HEK293T (cell line): ENCODE measurements around the gene LRP1-AS.
"Not testable (repeated sequence)": the region's sequence is repeated elsewhere in the genome, so short reads cannot be mapped to it uniquely, and the experiment has no call there.

Experiments used
- CTCF ChIA-PET: fragments of 350-600 bp; formaldehyde crosslinking; extraction: SDS; loops from one replicate; lab custom pipeline; 2021; ENCODE audit warnings: antibody characterized with exemption, inconsistent platforms; lab: Yijun Ruan, JAX
- POLR2A ChIA-PET: fragments of 350-600 bp; formaldehyde crosslinking; extraction: SDS; loops from one replicate; lab custom pipeline; 2020; ENCODE audit warnings: antibody characterized with exemption, inconsistent platforms; lab: Yijun Ruan, JAX
- DNase-seq: peaks from one replicate; pipeline ENCODE4 v3.0.0; 2012; ENCODE audit warnings: mixed read lengths; ENCODE audit errors: extremely low spot score
- ARNT ChIP-seq: fragments of 450-650 bp; IDR thresholded peaks from 2 replicates; pipeline ENCODE4 v1.6.1; 2017; ENCODE audit warnings: mild to moderate bottlenecking
- BHLHE40 ChIP-seq: fragments of 450-650 bp; IDR thresholded peaks from 2 replicates; pipeline ENCODE4 v1.6.1; 2016; ENCODE audit warnings: mild to moderate bottlenecking, moderate library complexity, borderline replicate concordance
- CTBP1 ChIP-seq: fragments of 450-650 bp; IDR thresholded peaks from 2 replicates; pipeline ENCODE4 v1.6.1; 2016; ENCODE audit warnings: borderline replicate concordance
- ELF4 ChIP-seq: fragments of 450-650 bp; IDR thresholded peaks from 2 replicates; pipeline ENCODE4 v1.6.1; 2017; ENCODE audit warnings: antibody characterized with exemption
- FOXA1 ChIP-seq: fragments of 450-650 bp; IDR thresholded peaks from 2 replicates; pipeline ENCODE4 v1.6.1; 2016; ENCODE audit warnings: mild to moderate bottlenecking
- FOXK2 ChIP-seq: fragments of 450-650 bp; IDR thresholded peaks from 2 replicates; pipeline ENCODE4 v1.6.1; 2016; ENCODE audit warnings: mild to moderate bottlenecking
- FOXM1 ChIP-seq: fragments of 450-650 bp; IDR thresholded peaks from 2 replicates; pipeline ENCODE4 v1.6.1; 2017; ENCODE audit warnings: mild to moderate bottlenecking, borderline replicate concordance
- HDGF ChIP-seq: fragments of 450-650 bp; IDR thresholded peaks from 2 replicates; pipeline ENCODE4 v1.6.1; 2017; ENCODE audit warnings: antibody characterized with exemption, borderline replicate concordance
- L3MBTL2 ChIP-seq: fragments of 450-650 bp; conservative IDR thresholded peaks from 2 replicates; pipeline ENCODE4 v1.6.1; 2016; ENCODE audit warnings: mild to moderate bottlenecking
- LEF1 ChIP-seq: fragments of 450-650 bp; IDR thresholded peaks from 2 replicates; pipeline ENCODE4 v1.6.1; 2017; ENCODE audit warnings: mild to moderate bottlenecking, borderline replicate concordance
- NFRKB ChIP-seq: fragments of 450-650 bp; IDR thresholded peaks from 2 replicates; pipeline ENCODE4 v1.6.1; 2016; ENCODE audit warnings: mild to moderate bottlenecking, moderate library complexity
- SP1 ChIP-seq: fragments of 450-650 bp; IDR thresholded peaks from 2 replicates; pipeline ENCODE4 v1.6.1; 2017
- SUZ12 ChIP-seq: fragments of 450-650 bp; IDR thresholded peaks from 2 replicates; pipeline ENCODE4 v1.6.1; 2016; ENCODE audit warnings: mild to moderate bottlenecking
- TARDBP ChIP-seq: fragments of 450-650 bp; IDR thresholded peaks from 2 replicates; pipeline ENCODE4 v1.6.1; 2016
- ZNF384 ChIP-seq: fragments of 450-650 bp; IDR thresholded peaks from 2 replicates; pipeline ENCODE4 v1.6.1; 2016
- TF ChIP-seq, protein P1 (sequence below): fragments of 450-650 bp; IDR thresholded peaks from 2 replicates; pipeline ENCODE4 v1.6.1; 2016

LRP1-AS gene

DNA sequence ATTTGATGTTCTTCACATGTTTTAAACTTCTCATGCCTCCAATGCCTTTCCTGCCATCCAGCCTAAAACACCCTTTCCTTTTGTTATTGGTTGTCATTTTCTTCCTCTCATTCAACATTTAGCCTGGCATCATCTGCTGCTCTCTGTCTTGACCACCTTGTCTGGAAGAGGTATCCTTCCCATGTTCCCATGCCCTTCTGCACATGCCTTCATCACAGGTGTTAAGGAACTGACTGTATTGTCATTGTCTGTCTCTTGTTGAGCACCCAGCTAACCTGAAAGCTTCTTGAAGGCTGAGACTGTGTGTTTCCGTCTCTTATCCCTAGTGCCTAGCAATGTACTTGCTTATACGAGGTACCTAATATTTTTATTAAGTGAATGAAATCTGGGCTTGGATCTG, 23.6 kb downstream of the LRP1-AS start:
- CTCF ChIA-PET: interaction anchor here (0.7 to 3.1 kb wide), 14 partner anchors 8 to 135 kb away, joined by 3 to 19 read pairs (median 4); partner anchors contain the start of gene STAT6
- POLR2A ChIA-PET: interaction anchor here (0.7 to 1.0 kb wide), 2 partner anchors 11 to 13 kb away, joined by 3 to 4 read pairs; partner anchors contain the start of gene STAT6
- TF ChIP-seq L3MBTL2 (no peak), FOXA1 (no peak), SP1 (no peak), TARDBP (no peak), FOXM1 (no peak)
- DNase-seq: no peak

DNA sequence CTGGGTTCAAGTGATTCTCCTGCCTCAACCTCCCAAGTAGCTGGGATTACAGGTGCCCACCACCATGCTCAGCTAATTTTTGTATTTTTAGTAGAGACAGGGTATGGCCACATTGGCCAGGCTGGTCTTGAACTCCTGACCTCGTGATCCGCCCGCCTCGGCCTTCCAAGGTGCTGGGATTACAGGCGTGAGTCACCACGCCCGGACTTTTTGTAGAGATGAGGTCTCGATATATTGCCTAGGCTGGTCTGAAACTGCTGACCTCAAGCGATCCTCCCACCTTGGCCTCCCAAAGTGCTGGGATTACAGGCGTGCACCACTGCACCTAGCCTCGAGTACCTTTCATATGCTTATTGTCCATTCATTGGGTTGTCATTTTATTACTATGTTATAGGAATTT, 26.7 kb downstream of the LRP1-AS start:
- DNase-seq: not testable (repeated sequence)
- POLR2A ChIA-PET: interaction anchor here (1.1 kb wide), 1 partner anchor 9 kb away, joined by 4 read pairs; no protein-coding TSS in a partner anchor
- CTCF ChIA-PET: interaction anchor here (0.8 to 3.1 kb wide), 3 partner anchors 9 to 62 kb away, joined by 3 to 17 read pairs (median 3); partner anchors contain the start of gene STAT6

DNA sequence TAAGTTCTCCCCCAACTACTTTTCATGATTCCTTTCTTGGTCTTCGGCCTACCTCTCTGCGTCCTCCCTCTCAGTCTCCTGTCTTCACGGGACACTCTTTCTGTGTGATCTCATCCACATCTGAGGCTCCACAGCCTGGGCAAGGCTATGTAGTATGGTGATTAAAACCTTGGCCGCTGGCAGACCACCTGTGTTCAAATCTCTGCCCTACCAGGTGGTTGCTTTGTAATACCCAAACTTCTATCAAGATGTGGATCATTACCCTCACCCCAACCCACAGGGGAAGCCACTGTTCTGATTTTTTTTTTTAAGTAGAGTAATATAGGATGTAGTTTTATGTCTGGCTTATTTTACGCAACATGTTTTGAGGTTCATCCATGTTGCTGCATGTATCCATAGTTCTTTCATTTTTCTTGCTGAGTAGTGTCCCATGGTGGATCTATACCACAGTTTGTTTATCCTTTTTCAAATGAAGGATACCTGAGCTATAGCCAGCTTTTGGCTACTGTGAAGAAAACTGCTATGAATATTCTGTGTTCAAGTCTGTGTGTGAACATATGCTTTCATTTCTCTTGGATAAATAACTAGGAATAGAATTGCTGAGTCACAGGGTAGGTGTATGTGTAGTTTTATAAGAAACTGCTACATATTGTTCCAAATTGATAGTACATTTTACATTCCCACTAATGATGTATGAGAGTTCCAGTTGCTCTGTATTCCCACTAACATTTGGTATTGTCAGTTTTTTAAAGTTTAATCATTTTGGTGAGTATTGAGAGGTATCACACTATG, 27.9 kb downstream of the LRP1-AS start:
- TF ChIP-seq FOXA1 (no peak), ZNF384 (no peak), TARDBP (no peak), ELF4 (no peak), ARNT (no peak), CTBP1 (no peak)
- TF ChIP-seq, protein P1, sequence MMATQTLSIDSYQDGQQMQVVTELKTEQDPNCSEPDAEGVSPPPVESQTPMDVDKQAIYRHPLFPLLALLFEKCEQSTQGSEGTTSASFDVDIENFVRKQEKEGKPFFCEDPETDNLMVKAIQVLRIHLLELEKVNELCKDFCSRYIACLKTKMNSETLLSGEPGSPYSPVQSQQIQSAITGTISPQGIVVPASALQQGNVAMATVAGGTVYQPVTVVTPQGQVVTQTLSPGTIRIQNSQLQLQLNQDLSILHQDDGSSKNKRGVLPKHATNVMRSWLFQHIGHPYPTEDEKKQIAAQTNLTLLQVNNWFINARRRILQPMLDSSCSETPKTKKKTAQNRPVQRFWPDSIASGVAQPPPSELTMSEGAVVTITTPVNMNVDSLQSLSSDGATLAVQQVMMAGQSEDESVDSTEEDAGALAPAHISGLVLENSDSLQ: no peak
- no peak for DNase-seq
- CTCF ChIA-PET: interaction anchor here (3.1 kb wide), 1 partner anchor 8 kb away, joined by 17 read pairs; the partner anchor contains the start of gene STAT6
- POLR2A ChIA-PET: no interaction called here

DNA sequence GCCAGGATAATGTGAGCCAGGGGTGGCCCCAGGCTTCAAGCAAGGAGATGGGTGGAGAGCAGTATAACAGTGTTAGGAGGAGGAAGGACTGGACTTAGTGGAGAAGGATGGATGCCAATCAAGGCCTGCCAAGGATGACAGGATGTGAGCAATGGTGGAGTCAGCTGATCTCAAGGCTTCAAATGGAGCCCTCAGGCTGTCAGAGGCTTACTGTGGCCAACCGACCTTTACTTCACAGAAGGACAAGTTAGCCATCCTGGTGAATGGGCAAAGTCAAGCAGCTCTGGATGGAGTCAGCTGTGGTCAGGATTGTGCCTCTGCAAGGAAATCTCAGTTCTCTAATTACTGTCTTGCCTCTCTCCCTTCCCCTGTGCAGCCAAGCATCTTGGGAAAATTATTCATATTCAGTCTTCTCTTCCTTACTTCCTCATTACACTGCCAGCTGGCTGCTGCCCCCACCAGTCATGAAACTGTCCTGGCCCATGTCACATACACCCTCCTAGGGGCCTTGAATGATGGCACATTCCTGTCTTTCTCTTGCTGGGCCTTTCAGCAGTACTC, 28.6 kb downstream of the LRP1-AS start:
- ChIA-PET POLR2A (no interaction called here), CTCF (no interaction called here)
- TF ChIP-seq FOXM1: no peak
- no peak for TF ChIP-seq TARDBP
- no peak for DNase-seq

DNA sequence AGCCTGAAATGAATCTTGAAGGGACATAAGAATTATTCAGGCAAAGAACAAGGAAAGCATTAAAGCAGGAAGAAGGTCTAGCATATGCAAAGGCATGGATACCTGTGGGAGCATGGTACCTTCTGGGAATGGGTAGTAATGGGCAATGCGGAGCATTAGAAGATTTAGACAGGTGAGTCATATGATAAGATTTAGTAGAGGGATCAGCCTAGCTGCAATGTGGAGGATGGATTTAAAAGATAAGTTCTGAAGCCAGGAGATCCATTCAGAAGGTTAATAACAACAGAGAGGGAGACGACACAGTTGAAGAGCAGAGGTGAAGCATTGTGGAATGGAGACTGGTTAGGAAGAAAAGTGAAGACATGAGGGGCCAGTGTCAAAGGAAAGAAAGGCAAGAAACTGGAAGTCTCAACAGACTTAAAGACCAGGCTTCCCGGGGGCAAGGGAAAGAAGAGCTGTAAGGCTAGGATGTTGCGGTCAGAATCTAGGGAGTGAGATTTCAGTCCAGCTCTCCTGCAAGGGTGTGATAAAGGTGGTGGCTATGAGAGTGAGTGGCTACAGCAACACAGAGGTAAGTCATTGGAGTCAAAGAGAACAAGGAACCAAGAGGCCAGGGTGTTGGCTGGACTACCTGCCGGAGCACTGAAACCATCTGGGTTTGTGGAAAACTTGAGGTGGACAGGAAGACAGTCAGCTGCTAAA, 30.7 kb downstream of the LRP1-AS start:
- CTCF ChIA-PET: interaction anchor here (1.3 kb wide), 1 partner anchor 8 kb away, joined by 7 read pairs; no protein-coding TSS in a partner anchor
- POLR2A ChIA-PET: no interaction called here

DNA sequence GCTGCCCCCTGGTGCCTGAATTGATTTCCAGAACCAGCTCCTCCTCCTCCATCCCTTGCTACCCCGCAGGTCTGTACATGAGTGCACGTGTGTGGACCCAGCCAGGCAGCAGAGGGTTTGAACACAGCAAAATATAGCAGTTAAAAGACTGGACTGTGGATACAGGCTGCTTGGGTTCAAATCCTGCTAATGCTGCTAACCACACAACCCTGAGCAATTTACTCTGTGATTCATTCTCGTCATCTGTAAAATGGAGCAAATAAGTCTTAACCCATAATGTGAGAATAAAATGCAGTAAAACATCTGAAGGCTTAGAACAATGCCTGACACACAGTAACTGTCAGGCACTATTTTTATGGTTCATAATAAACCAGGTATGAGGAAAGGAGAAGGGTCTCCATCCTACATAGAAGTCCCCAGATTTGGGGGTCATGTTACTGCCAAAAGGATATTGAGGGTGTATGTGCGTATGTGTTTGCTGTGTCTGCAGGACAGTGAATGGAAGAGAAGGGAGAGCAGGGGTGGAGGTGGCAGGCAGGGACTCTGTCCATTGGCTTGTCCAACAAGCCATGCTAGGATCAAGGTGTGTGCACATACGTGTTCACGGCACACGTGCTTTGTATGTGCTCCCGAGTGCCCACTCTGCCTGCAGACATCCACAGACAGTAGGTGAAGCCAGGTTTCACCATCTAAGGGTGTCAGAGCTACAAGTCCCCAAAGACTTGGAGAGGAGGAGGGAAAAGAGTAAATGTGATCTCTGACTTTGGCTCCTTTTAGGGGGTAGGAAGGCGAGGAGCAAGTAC, 34.7 kb downstream of the LRP1-AS start:
- DNase-seq: no peak
- POLR2A ChIA-PET: interaction anchor here (1.0 to 2.6 kb wide), 21 partner anchors 9 to 387 kb away, joined by 3 to 46 read pairs (median 6); partner anchors contain the start of genes LRP1, NAB2, NACA and NEMP1
- TF ChIP-seq ARNT (no peak), TARDBP (no peak), FOXA1 (no peak), NFRKB (no peak), SP1 (no peak), ZNF384 (no peak), SUZ12 (no peak), FOXK2 (no peak), L3MBTL2 (no peak), BHLHE40 (no peak), HDGF (no peak), CTBP1 (no peak), FOXM1 (no peak), LEF1 (no peak), ELF4 (no peak)
- TF ChIP-seq, protein P1: no peak
- CTCF ChIA-PET: interaction anchor here (0.5 to 3.8 kb wide), 31 partner anchors 9 to 476 kb away, joined by 3 to 48 read pairs (median 6); partner anchors contain the start of gene NEMP1

More for the DNA sequence above, 30.7 kb downstream of the LRP1-AS start:
- no peak for DNase-seq
- TF ChIP-seq SP1 (no peak), TARDBP (no peak)
